ENCODE measurements around the gene COQ3. TPM values are rescaled to one million over a fixed set of nuclear protein-coding genes. Genes with fewer than 3 reads are reported as not detected.

The COQ3 gene
- total and polyA plus RNA-seq, 2 of the 4 experiments (the other 2 are of a cell fraction): 8.2 to 8.9 TPM

- no TSS peak for BruUV-seq (replicated peaks)
- H4K91ac ChIP-seq (ENCODE audit: insufficient read depth, low read depth, low read length): no peak overlapping the region
- DNase-seq (no peak), ATAC-seq (ENCODE audit: low read depth) (no peak)
- WGBS, 2 experiments (ENCODE audit: extremely low coverage in 2 of 2, insufficient read length in 1 of 2): no CpG with 5 or more reads among the region's 6 CpGs
- H3K14ac ChIP-seq (replicated peaks; ENCODE audit: low read depth, low read length): no peak overlapping the region
- no peak overlapping the region for H2BK20ac ChIP-seq (ENCODE audit: low read depth, low read length)
- H3K27ac ChIP-seq (ENCODE audit: insufficient read depth, low read length): no peak overlapping the region
- no peak overlapping the region for H3K4me2 ChIP-seq (ENCODE audit: low read depth, low read length)
- no peak overlapping the region for H2AK5ac ChIP-seq (ENCODE audit: low read depth, low read length)
- H3K79me1 ChIP-seq (ENCODE audit: low read depth in 1 of 2, low read length in 2 of 2): no peaks in the 10 kb centered on the region
- no peak overlapping the region for H2BK120ac ChIP-seq (ENCODE audit: low read depth, low read length)
- no peak overlapping the region for H4K8ac ChIP-seq (ENCODE audit: low read depth in 2 of 2, low read length in 2 of 2)
- no peak overlapping the region for H2BK5ac ChIP-seq (ENCODE audit: low read depth, low read length, poor library complexity, severe bottlenecking)
- H3K9me3 ChIP-seq (ENCODE audit: control insufficient read depth, insufficient read depth, low read length): no peaks in the 10 kb centered on the region
- no peak overlapping the region for H2AK9ac ChIP-seq (replicated peaks; ENCODE audit: low read depth, low read length, poor library complexity)
- H3K4me1 ChIP-seq (ENCODE audit: control insufficient read depth, insufficient read depth, low read length): no peaks in the 10 kb centered on the region
- dilution Hi-C loops (cut with HindIII; ENCODE audit: low sequenced_read_pairs, unreplicated experiment) (no loop called here), intact Hi-C loops (cut with micrococcal nuclease) (loop anchor here (2.0 to 5.0 kb wide), 2 partner anchors 189 to 414 kb away; no protein-coding TSS in a partner anchor), in situ Hi-C loops (cut with MboI; ENCODE audit: low sequenced_read_pairs) (no loop called here)
- CTCF ChIA-PET: no interaction called here
- H3K56ac ChIP-seq (ENCODE audit: extremely low read depth, insufficient read depth, low read length): no peak overlapping the region
- H2BK15ac ChIP-seq (ENCODE audit: low read depth, low read length): no peak overlapping the region
- no peak overlapping the region for H3K18ac ChIP-seq (ENCODE audit: low read depth, low read length)
- H2AFZ ChIP-seq (replicated peaks; ENCODE audit: low read length, poor library complexity): no peak overlapping the region
- H4K20me1 ChIP-seq (ENCODE audit: insufficient read depth, low read length): no peaks in the 10 kb centered on the region
- POLR2A ChIA-PET (ENCODE audit: unreplicated experiment): no interaction called here
- no peaks in the 10 kb centered on the region for H3K36me3 ChIP-seq (ENCODE audit: control insufficient read depth, insufficient read depth, low read length)
- H3K23ac ChIP-seq (ENCODE audit: low read depth, low read length): no peak overlapping the region
- H4K5ac ChIP-seq (ENCODE audit: low read depth, low read length): no peak overlapping the region
- no peak for TF ChIP-seq NFE2L2 (IDR thresholded peaks at IDR 0.05; ENCODE audit: low read depth, low read length)
- TF ChIP-seq POLR2A (IDR thresholded peaks at IDR 0.05; ENCODE audit: low read depth, low read length): no peak
- H3K4ac ChIP-seq (ENCODE audit: low read depth, low read length): no peak overlapping the region
- no peaks in the 10 kb centered on the region for H3K27me3 ChIP-seq (ENCODE audit: control insufficient read depth, insufficient read depth, low read length)
- no peaks in the 10 kb centered on the region for H3K9me1 ChIP-seq (ENCODE audit: insufficient read depth, low read length)
- no peak overlapping the region for H3K4me3 ChIP-seq (ENCODE audit: insufficient read depth, low read depth, low read length)
- no peak overlapping the region for H3K9ac ChIP-seq (ENCODE audit: low read depth, low read length)
Observed at GRCh38 chr6:99333068-99333467, 60.9 kb downstream of the COQ3 start.
